ENCODE results near the gene HIF3A. TPM values are rescaled to one million over a fixed set of nuclear protein-coding genes. Genes with fewer than 3 reads are reported as not detected.
"Not testable (repeated sequence)": the region's sequence is repeated elsewhere in the genome, so short reads cannot be mapped to it uniquely, and the experiment has no call there.

Gene HIF3A
- total RNA-seq, 1 donor from 2014 or later, result 219 TPM

DNA sequence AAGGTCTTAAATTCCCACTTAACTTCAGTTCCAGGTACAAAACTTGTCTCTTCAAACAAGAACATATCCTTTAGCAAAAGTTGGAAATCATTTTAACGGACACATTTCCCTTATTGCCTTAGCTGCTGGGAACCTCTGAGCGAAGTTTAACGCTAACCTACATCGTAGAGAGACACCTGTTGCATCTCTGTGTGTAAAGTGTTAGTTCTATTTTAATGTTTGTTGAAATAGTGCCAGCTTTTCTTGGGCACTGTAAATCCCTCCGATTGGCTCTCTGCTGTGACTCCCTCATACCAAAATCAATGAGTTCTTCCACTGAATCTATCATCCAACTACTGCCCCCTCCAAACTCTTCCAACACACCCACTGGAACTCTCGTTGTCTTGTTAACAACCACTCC, 2.3 kb upstream of the HIF3A start:
- no peak for DNase-seq

DNA sequence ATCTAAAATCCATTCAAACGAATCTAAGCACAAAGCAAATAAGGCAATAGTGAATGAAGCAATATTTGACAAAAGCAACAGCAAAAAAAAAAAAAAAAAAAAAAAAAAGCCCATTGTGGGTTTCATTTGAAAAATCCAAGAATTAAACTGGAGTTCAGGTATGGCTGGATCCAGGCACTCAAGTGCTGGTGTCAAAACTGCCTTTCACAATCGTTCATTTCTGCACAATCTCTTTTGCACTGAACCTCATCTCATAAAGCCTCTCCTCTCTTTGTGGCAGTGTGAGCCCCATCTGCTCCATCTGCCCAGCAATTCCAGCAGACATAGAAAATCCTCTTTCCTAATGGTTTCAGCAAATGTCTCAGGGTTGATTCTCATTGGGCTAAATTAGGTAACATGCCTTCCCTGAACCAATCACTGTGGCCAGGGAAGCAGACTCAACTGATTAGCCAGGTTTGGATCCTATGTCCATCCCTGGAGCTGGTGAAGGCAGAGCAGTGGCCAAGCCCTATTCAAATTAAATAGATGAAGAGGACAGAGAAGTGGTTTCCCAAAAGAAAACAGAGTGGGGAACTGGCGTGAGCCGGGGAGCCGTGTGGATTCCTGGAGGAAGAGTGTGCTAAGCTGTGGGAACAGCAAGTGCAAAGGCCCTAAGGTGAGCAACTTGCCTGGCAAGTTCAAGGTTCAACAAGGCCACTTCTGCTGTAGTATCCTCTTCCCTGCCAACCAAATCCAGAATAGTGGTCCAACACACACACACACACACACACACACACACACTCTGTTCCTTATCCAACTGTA, 1.2 kb upstream of the HIF3A start:
- no peak for DNase-seq

DNA sequence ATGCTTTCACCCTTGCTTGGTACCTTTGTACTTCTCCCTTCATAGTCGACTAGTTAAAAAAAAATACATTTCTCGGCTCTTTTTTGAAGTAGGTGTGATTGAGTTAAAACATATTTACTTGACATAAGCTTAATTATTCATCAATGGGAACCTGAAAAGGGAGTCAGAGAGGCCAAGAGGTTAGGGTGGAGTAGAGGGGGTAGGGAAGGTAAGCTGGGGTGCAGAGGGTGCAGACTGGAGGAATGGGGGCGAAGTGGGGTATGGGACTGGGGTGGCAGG, 701 bp upstream of the HIF3A start:
- no peak for DNase-seq

DNA sequence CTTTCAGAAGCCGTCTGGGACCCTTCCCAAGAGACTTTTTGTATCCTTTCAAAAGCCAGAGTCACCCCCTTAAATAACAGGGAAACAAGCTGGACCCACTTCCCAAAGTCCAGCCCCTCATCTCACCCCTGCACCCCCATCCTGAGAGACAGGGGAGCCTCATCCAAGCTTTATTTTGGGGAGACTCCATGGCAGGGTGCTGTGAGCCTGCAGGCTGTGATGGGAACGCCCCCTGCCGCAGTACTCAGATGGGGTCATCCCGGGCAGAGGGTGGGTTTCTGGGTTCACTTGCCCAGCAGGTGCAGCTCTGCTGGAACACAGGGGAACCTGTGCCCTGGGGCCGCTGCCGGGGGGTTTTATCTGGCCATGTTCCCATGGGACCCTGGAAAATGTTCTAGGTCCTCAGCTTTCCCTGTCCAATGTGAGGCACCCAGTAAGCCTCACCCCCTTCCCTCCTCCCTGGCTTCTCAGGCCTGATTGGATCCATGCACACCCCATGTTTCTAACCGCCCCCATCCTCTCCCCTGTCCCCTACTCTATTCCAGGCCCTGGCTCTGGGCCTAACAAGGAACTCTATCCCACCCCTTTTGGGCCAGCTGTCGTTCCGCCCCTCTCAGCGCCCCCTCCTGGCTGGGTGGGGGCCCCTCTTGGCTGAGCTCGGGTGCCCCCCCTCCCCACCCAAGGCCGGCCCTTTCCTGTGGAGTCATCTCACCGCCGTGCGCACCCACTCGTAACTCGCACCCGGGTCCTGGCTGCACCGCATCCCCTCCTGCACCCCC, 1.0 kb downstream of the HIF3A start:
- DNase-seq, result peak; percentile 98

DNA sequence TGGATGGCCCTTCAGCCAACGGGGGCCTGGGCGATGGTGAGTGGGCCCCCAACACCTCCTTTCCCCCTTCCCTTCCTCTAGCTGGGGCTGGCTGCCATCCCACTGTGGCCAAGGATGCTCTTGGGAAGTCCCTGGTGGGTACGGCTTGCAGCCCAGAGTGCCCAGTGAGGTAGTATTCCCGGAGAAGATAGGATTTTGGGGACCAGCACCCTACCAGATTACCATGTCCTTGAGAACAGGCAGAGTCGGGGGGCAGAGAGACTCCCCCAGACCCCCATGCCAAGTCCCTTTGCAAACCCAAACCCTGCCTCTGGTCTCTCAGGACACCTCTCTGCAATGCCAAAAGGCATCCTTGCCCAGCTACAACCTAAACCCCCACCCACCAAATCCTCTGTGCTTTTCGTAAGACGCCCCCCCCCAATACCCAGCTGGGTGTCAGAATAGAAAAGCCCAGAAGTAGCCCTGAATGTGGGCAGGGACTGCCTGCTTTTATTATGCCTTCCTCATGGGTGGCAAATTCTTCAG, 1.7 kb downstream of the HIF3A start:
- no peak for DNase-seq

DNA sequence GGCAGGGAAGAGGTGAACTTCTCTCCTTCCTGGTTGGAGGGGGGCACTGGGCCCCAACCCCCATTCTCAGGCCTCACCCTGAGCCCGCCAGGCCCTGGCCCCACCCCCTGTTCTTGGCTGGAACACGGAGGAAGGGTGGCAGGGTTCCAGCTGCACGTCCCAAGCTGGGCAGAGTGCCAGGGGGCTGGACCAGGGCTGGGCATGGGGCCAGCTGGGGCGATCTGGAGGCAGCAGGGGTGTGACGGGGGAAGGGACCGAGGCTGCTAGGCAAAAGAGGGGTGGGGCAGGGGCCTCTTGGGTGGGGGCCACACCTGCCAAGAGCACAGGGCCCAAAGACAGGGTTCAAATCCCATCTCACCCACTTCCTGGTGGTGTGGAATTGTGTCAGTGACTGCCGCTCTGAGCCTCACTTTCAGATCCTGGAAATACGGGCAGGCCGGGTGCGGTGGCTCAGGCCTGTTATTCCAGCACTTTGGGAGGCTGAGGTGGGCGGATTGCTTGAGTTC, 2.2 kb downstream of the HIF3A start:
- DNase-seq, result peak; percentile 99

DNA sequence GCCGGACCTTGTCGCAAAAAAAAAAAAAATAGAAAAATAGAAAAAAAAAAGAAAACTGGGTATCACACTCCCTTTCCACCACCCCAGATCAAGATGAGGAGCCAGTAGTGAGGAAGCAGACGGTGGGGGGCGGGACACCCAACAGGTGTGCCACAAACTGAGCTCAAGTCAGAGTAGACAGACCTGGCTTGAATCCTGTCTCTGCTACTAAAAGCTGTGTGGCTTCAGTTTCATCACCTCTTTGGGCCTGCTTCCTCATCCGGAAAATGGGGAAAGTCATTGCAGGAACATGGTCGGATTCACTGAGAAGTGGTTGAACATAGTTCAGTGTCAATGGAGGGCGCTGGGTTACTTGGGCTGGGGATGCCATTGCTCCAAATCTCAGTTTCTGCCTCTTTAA, 2.9 kb downstream of the HIF3A start:
- DNase-seq, result peak; percentile 48

DNA sequence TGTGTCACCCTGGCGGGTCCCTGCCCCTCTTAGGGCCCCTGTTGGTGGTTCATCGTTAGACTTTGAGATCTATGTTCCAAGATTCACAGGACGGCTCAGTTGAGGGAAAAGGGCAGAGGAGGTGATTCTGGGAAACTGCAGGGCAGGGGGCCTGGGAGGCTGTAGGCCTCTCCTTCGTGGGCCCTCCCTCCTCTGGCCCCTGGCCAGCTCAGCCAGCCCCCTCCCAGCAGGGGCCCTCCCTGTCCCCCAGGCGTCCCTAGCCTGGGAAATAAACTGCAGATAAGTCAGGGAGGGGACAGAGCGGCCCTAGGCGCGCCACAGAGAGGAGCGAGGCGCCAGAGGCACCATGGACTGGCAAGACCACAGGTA, 6.5 kb downstream of the HIF3A start:
- DNase-seq, result peak; percentile 64

DNA sequence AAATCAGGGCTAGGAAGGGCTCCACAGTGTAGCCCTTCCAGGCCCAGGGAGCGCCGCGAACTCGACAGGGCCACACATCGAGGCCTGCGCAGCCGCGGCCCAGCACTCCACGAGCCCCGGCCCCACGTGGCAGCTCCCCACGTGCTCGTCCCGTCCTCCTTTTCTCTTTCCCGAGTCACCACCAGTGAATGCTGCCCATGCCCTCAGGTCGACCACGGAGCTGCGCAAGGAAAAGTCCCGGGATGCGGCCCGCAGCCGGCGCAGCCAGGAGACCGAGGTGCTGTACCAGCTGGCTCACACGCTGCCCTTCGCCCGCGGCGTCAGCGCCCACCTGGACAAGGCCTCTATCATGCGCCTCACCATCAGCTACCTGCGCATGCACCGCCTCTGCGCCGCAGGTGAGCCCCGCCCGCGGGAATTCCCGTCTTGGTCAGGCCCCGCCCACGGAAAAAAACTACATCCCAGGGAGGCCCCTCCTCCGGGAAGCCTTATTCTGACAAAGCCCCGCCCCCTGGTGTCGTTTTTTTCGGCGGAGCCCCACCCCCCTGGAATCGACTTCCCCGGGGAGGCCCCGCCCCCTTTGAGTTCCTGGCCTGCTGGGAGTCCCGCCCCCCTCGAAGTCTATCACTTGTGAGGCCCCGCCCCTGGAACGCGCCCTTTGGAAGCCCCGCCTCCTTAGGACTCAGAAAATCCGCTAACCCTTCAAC, 7.0 kb downstream of the HIF3A start:
- peak; percentile 89 for DNase-seq

DNA sequence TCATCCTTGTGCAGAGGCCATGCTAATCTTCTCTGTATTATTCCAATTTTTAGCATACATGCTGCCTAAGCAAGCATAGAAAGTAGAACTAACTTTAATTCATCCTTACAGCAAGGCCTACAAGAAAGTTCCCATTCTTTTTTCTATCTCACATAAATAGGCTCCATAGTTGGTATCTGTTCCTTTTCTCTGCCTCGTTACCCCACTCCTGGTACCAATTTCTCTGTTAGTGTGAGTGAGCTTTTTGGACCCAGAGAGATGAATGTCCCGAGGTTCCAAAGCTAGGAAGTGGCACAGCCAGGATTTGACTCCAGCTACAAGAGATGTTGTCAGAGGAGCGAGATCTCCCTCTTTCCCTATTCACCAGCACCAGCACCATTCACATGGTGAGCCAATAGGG, 9.7 kb downstream of the HIF3A start:
- no peak for DNase-seq

DNA sequence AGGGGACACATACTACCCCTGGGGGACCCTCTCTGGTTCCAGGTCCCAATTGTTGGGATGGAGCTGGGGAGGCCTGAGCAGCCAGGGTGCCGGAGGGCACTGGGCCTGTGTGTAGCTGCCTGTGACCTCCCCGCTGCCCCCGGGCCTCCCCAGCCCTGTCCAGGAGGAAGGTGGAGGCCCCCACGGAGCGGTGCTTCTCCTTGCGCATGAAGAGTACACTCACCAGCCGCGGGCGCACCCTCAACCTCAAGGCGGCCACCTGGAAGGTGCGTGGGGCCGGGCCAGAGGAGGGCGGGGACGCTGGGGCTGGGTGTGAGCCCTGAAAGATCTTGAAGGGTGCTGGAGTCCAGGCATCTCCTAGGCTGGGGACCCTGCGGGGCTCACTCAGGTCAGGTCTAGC, 11.7 kb downstream of the HIF3A start:
- DNase-seq, result no peak

DNA sequence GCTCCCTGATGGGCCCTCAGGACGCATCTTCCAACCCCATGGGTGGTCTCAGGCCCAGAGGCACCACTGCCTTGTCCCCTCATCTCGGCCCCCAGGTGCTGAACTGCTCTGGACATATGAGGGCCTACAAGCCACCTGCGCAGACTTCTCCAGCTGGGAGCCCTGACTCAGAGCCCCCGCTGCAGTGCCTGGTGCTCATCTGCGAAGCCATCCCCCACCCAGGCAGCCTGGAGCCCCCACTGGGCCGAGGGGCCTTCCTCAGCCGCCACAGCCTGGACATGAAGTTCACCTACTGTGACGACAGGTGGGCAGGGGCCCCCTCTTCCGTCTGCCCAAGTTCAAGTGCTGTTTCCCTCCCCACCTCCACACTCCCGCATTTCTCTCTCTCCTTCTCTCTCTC, 12.2 kb downstream of the HIF3A start:
- no peak for DNase-seq

DNA sequence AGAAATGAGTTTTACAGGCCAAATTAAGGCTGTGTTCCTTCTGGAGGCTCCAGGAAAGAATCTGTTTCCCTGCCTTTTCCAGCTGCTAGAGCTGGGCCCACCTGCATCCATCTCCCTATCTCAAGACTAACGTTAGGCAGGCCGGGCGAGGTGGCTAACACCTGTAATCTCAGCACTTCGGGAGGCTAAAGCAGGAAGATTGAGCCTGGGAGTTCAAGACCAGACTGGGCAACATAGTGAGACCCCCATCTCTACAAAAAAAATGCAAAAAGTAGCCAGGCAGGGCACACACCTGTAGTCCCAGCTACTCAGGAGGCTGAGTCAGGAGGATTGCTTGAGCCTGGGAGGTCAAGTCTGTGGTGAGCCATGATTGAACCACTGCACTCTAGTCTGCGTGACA, 14.6 kb downstream of the HIF3A start:
- DNase-seq, result no peak

DNA sequence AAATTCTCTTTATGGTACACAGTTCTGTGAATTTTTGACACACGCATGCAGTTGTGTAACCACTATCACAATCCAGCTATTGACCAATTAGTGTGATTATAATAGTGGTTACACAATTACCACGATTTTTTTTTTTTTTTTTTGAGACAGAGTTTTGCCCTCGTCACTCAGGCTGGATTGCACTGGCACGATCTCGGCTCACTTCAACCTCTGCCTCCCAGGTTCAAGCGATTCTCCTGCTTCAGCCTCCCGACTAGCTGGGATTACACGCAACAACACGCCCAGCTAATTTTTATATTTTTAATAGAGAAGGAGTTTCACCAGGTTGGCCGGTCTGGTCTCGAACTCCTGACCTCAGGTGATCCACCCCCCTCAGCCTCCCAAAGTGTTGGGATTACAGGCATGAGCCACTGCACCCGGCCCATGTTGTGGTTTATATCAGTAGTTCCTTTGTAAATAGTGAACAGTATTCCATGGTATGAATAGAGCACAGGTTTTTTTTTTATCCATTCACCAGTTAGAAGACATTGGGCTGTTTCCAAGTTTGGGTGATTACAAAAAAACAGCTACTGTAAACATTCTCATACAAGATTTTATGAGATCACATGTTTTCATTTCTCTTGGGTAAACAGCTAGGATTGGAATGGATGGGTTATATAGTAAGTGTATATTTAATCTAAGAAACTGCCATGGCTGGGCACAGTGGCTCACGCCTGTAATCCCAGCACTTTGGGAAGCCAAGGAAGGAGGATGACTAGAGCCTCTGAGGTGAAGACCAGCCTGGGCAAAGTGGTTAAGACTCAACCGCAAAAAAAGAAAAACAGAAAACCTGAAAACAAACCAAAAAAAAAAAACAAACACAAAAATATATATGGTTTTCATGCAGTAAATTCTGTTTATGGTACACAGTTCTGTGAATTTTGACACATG, 17.0 kb downstream of the HIF3A start:
- not testable (repeated sequence) for DNase-seq

DNA sequence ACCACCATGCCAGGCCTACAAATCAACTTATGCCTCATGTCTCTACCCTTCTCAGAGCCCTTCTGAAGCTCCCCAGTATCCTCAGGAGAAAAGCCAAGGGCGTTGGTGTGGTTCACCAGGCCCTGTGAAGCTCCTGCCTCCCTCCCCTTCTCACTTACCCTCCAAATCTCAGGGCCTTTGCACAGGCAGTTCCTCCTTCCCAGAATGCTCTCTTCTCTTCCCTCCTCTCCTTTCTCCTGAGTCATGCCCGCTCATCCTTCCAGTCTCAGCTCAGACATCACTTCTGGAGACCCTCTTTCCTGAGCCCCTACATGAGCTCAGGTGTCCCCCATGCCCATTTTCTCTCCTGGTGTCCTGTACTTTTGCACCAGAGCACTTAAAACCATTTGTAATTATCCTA, 20.5 kb downstream of the HIF3A start:
- no peak for DNase-seq

DNA sequence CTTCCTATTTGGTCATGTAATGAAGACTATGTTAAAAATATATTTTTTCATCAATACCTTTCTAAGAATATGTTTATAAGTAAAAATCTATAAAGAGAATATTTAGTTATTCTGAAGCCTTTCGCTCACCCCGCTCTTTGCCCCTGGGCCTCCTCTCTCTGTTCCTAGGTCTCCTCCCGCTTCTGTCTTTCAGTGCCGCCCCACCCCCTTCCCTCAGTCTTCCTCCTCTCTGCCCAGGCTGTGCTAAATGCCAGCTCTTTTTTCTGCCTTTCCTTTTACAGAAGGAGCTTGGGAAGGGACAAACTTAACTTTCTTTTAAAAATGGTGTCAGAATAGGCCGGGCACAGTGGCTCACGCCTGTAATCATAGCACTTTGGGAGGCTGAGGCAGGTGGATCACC, 22.8 kb downstream of the HIF3A start:
- DNase-seq, result no peak

DNA sequence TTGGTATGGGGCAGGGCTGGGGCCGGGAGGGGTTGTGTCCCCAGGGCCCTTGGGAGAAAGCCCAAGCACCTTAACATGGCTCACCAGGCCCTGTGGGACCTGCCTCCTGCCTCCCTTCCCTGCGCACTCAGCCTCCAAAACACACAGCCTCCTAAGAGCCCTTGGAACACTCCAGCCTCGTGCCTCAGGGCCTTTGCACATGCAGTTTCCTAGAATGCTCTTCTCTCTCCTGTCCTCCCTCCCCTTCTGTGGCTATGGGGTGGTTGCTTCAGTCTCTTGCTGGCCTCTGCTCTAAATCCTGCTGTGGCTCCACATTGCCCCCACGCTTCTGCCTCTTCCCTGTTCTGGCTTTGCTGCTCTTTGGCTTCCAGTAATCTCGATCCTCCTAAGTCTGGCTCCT, 23.7 kb downstream of the HIF3A start:
- no peak for DNase-seq

DNA sequence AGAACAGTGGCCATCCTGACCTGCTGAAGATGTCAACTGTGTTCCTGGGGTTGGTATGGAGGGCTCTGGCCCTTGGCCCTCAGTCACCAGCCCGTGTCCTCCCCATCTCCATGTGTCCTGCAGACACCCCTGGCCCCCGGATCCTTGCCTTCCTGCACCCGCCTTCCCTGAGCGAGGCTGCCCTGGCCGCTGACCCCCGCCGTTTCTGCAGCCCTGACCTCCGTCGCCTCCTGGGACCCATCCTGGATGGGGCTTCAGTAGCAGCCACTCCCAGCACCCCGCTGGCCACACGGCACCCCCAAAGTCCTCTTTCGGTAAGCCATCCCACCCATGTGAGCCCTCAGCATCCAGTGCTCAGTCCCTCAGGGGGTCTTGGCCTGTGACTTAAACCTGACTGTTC, 24.8 kb downstream of the HIF3A start:
- no peak for DNase-seq

DNA sequence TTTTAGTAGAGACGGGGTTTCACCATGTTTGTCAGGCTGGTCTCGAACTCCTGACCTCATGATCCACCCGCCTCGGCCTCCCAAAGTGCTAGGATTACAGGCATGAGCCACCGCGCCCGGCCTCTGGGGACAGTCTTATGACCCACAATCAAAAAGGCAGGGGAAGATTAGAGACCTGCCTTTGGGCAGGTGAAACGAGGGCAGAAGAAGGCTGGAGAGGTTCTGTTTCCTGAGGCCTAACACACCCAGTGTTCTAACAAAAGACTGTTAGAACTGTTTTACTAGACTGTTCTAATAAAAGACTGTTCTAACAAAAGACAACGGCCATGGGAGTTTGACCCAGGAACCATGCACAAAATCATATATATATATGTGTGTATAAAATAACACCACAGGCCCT, 26.4 kb downstream of the HIF3A start:
- DNase-seq, result not testable (repeated sequence)

DNA sequence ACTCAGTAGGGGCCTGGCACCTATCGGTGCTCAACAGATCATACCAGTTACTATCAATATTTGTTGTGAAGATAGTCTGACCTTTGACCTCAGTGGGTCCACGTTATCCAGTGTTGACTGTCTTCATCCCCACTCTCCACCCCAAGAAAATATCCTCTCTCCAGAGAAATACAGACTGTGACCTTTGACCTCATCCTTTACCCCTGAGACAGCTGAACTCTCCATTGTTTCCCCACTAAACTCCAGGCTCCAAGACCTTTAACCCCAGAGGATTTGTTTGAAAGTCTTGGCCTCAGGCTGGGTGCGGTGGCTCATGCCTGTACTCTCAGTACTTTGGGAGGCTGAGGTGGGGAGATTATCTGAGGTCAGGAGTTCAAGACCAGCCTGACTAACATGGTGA, 27.4 kb downstream of the HIF3A start:
- DNase-seq, result no peak

DNA sequence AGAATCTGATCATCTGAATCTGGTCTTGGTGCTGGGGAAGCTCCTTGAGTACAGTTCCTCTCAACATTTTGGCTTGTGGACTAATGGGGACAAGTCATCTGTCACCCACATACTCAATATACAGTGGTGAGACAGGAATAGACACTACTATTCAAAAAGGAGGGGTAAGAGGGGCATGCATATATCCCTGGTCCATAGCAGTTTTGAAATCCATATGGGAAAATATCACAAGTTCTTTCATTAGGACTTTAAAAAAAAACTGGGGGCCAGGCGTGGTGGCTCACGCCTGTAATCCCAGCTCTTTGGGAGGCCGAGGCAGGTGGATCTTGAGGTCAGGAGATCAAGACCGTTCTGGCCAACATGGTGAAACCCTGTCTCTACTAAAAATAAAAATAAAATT, 29.8 kb downstream of the HIF3A start:
- DNase-seq, result no peak

DNA sequence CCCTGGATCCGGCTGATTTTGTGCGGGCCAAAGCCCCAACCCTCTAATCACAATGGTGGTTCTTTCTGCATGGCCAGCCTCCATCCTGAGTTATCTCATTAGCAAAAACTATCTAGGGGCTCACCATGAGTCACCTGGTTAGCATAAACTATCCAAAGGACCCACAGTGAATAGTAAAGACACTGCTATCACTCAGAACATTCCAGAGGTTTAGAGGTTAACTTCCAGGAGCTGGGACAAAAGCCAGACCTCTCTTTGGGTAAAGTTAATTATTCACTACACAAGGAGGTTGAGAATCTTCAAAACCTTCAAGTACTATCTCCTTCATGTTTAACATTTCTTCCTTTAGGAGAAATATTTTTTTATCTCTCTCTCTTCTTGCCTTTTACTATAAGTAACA, 31.2 kb downstream of the HIF3A start:
- no peak for DNase-seq
